HG03439 (cell line): ENCODE data around the gene NLRP4.

ENCODE experiments used
- ATAC-seq: cut with Tn5 transposase; IDR thresholded peaks from one replicate; pipeline ENCODE4 v1.9.1; 2021; ENCODE audit warnings: mild to moderate bottlenecking, moderate library complexity; ENCODE audit not compliant: unreplicated experiment

The NLRP4 gene, protein sequence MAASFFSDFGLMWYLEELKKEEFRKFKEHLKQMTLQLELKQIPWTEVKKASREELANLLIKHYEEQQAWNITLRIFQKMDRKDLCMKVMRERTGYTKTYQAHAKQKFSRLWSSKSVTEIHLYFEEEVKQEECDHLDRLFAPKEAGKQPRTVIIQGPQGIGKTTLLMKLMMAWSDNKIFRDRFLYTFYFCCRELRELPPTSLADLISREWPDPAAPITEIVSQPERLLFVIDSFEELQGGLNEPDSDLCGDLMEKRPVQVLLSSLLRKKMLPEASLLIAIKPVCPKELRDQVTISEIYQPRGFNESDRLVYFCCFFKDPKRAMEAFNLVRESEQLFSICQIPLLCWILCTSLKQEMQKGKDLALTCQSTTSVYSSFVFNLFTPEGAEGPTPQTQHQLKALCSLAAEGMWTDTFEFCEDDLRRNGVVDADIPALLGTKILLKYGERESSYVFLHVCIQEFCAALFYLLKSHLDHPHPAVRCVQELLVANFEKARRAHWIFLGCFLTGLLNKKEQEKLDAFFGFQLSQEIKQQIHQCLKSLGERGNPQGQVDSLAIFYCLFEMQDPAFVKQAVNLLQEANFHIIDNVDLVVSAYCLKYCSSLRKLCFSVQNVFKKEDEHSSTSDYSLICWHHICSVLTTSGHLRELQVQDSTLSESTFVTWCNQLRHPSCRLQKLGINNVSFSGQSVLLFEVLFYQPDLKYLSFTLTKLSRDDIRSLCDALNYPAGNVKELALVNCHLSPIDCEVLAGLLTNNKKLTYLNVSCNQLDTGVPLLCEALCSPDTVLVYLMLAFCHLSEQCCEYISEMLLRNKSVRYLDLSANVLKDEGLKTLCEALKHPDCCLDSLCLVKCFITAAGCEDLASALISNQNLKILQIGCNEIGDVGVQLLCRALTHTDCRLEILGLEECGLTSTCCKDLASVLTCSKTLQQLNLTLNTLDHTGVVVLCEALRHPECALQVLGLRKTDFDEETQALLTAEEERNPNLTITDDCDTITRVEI

DNA sequence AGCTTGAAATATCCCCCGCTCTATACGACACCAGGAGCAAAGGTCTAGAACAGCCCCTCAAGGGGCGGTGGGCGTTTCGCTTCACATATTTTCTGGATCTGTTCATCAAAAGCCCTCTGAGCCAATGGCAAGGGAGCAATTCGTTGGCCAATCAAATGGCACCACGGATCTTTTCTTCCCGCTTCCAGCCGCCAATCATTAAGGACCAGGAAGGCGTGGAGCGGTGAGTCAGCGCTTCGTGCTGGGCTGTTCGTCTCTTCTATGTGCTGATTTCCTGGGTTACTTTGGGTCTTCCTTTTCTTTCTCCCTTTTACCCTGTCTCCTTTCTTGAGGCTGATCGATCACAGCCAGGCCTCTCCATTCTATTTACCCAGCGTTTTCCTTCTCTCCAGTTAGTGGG is at the start of gene NLRP4:
Gene NLRP4 (plus strand): TSS at position 201 of the 400 bp plus-strand sequence. CDS start 15,541 bp downstream, outside the sequence.
- ATAC-seq: no peak

GRCh38 chr19:55795021-55795420 is 41.3 kb upstream of the NLRP4 start:
- no peak for ATAC-seq

DNA sequence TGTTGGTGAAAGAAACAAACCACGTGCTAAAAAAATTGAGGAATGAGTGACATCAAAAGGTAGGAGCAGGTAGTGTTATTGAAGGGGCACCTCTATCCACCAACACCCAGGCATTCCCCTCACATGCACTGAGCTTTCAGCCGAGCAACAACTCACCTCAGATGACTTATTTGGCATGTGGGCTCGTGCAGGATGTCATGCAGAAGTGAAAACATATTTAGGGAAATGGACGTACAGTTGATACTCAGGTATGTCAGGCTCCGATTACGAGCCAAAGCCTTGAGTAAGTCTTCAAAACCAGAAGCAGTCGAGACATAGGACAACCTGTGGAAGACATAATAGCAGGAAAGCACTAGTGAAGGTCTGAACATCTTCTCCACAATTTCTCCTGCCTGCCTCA is 34.9 kb upstream of the NLRP4 start:
- ATAC-seq: no peak

- no peak for ATAC-seq
Measured at GRCh38 chr19:55802281-55802680, 34.1 kb upstream of the NLRP4 start.

DNA sequence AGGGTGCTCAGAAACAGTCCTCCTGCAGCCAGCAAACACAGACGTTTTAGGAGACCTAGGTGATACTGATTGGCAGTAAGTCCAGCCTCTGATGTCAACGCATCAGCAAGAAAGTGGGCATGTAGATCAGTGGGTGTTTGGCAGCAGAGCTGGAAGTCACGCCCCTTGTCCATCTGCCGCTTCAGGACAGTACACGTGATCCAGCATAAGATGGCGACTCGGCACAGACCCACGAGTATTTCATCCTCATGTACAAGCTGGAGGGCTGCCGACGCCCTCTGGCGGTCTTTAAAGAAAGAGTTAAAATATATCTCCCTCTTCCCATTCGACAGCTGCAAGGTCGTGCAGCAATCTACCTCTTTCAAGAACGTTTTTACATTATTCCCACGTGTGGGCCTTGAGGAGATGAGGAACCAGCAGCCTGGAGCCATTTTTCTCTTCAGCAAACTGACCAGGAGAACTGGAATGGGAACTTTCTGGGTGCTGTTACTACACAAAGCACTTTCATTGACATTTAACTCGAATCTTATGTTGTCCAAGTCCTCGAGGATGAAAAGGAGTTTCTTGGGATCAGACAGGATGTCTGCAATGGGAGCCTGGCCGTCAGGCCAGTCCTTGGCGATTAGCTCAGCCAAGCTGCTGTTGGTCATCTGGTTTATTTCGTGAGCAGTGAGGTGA is 26.8 kb upstream of the NLRP4 start:
- no peak for ATAC-seq

DNA sequence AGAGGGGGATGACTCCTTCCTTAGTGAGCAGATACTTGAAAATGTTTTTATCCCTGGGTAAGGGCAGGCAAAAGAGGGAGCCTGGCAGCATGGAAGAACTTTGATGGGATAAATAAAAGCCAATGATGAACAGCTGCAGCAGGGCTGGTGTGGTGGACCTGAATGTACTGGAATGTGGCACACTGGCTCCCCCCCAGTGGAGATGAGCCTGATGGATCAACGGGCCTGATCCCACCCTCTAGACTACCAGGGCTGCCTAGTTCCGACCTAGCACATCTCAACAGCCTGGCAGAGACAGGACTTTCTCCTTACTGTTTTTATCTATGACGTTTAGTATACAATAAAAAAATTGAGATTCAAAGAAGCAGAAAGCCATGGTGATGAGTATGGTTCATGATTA is 25.0 kb upstream of the NLRP4 start:
- ATAC-seq: no peak

- no peak for ATAC-seq
Measured at GRCh38 chr19:55812449-55812848, 23.9 kb upstream of the NLRP4 start.

DNA sequence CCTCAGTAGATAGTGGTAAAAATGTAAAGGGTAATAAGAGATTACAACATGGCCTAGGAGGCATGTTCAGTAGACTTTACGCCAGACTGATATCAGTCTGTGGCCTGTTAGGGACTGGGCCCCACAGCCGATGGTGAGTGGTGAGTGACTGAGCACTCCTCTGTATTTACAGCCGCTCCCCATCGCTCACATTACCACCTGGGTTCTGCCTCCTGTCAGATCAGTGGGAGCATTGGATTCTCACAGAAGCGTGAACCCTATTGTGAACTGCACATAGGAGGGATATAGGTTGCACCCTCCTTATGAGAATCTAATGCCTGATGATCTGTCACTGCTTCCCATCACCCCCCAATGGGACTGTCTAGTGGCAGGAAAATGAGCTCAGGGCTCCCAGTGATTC is 22.4 kb upstream of the NLRP4 start:
- no peak for ATAC-seq

DNA sequence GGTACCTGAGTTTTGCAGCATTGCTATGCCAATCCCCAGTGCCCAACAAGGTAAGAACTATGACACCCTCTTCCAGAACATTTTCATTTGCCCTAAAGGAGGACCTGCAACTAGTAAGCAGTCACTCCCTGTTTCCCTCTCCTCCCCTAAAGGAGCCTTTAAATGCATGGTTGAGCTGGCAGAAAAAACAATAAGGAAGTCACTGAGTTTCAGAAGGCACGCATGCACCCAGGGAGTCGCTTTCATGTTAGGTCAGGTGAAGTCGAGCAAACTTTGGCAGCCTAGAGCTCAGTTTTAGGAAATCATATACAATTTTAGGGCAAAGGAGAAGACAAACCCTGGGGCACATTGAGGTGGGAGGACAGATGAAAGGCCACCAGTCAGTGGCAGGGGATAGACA is 16.3 kb upstream of the NLRP4 start:
- no peak for ATAC-seq

- ATAC-seq: no peak
Measured at GRCh38 chr19:55830656-55831055, 5.7 kb upstream of the NLRP4 start.

DNA sequence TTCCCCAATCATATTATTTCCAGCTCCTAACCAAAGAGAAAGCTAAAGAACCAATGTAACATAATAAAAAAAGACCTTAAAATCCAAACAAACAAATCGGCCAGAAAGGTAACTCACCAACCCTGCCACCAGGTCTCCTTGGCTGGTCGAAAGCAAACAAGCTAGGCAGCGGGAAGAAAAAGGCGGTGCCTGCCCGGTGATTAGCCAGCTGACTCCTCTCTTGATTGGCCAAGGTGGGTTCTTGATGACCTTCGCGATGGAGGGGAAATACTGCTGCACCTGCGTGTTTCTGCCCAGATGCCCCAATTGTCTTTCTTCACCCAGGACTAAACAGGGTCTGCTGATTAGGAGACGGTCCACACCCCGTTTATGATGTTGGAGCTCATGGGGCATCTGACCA is 4.5 kb upstream of the NLRP4 start, which contains the start of gene NLRP11:
Gene NLRP11 (minus strand): TSS at position 154 of the 400 bp plus-strand sequence. CDS start 13,825 bp downstream, outside the sequence.
- ATAC-seq: no peak

- no peak for ATAC-seq
Measured at GRCh38 chr19:55832676-55833075, 3.7 kb upstream of the NLRP4 start.

DNA sequence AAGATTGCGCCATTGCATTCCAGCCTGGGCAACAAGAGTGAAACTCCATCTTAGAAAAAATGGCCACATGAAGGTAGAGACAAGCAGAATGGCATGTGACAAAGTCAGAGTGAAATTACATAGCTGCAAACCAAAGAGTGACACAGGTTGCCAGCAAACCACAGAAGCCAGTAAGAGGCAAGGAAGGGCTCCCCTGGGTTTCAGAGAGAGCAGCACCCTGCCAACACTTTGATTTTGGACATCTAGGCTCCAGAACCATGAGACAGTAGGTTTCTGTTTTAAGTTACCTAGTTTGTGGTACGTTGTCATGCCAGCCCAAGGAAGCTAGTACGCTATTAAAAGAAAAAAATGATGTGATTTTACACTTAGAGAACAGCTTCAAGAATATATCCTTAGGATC is 1.9 kb downstream of the NLRP4 start:
- ATAC-seq: no peak

DNA sequence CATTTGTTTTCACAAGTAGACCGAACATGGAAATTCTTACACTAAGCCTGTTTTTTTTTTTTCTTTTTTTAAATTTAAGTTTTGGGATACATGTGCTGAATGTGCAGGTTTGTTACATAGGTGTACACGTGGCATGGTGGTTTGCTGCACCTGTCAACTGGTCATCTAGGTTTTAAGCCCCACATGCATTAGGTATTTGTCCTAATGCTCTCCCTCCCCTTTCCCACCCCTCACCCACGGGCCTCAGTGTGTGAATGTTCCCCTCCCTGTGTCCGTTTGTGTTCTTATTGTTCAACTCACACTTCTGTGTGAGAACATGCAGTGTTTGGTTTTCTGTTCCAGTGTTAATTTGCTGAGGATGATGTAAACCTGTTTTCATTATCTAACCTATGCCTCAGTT is 2.6 kb downstream of the NLRP4 start:
- ATAC-seq: no peak

DNA sequence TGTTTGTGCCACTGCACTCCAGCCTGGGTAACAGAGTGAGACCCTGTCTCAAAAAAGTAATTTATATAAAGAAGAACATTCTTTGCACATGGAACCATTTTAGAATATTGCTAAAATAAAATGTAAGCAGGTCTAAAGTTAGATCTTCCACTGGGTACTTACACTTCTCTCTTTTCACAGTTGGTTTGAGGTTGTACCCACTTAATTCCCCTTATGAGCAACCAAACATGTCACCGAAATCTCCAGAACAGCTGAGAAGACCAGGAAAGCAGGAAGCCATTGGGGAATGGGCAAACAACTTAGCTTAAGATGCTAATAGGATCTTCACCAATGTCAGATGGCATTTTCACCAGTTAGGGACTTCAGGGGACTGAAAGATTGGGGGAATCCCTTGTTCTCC is 18.8 kb downstream of the NLRP4 start:
- no peak for ATAC-seq

DNA sequence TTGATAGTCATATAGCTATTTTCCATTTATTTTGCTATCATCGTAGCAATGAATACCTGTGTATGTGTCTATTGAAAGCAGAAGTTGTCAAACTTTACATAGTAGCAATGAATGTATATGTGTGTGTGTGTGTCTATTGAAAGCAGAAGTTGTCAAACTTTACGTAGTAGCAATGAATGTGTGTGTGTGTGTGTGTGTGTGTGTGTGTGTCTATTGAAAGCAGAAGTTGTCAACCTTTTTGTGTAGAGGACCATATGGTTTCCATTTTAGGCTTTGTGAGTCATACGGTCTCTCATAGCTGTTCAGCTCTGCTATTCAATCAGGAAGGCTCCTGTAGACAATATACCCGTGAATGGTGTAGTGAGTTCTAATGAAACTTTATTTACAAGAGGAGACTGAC is 20.8 kb downstream of the NLRP4 start:
- no peak for ATAC-seq

DNA sequence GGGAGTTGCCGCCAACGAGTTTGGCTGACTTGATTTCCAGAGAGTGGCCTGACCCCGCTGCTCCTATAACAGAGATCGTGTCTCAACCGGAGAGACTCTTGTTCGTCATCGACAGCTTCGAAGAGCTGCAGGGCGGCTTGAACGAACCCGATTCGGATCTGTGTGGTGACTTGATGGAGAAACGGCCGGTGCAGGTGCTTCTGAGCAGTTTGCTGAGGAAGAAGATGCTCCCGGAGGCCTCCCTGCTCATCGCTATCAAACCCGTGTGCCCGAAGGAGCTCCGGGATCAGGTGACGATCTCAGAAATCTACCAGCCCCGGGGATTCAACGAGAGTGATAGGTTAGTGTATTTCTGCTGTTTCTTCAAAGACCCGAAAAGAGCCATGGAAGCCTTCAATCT is 21.6 kb downstream of the NLRP4 start:
- ATAC-seq: no peak

DNA sequence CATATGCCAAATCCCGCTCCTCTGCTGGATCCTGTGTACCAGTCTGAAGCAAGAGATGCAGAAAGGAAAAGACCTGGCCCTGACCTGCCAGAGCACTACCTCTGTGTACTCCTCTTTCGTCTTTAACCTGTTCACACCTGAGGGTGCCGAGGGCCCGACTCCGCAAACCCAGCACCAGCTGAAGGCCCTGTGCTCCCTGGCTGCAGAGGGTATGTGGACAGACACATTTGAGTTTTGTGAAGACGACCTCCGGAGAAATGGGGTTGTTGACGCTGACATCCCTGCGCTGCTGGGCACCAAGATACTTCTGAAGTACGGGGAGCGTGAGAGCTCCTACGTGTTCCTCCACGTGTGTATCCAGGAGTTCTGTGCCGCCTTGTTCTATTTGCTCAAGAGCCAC is 22.1 kb downstream of the NLRP4 start:
- ATAC-seq: no peak

DNA sequence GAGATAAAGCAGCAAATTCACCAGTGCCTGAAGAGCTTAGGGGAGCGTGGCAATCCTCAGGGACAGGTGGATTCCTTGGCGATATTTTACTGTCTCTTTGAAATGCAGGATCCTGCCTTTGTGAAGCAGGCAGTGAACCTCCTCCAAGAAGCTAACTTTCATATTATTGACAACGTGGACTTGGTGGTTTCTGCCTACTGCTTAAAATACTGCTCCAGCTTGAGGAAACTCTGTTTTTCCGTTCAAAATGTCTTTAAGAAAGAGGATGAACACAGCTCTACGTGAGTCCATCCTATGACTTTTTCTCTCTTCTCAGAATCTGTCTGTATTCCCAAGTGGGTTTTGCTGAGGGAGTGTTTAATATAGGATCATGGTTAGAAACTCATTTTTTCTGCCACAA is 22.6 kb downstream of the NLRP4 start:
- ATAC-seq: no peak

DNA sequence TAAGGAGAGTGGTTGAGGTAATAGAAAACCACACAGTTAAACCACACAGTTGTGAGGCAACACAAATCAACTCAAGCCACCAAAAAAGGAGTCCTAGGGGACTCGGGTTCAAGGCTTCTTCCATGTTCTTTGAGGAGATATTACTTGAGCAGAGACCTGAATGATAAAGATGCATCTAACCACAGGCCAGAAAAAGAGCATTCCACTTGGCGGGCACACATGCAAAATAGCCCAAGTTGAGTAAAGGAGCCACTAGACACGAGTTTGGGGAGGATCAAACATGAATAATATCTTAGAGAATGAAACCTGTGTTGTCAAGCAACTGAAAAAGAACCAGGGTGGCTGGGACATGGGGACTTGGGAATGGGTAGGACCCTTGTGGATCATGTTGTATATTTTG is 30.2 kb downstream of the NLRP4 start:
- no peak for ATAC-seq

DNA sequence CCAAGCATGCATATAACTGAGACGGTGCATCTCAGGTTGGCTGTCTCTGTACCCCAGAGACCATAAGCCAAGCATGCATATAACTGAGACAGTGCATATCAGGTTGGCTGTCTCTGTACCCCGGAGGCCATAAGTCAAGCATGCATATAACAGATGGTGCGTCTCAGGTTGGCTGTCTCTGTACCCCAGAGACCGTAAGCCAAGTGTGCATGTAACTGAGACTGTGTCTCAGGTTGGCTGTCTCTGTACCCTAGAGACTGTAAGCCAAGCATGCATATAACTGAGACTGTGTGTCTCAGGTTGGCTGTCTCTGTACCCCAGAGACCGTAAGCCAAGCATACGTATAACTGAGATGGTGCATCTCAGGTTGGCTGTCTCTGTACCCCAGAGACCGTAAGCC is 30.8 kb downstream of the NLRP4 start:
- ATAC-seq: no peak
